Upper lobe of left lung (tissue), 6 donors: Measurements from ENCODE around the gene TPRN. TPM values are rescaled to one million over a fixed set of nuclear protein-coding genes. Genes with fewer than 3 reads are reported as not detected.
"Not testable (repeated sequence)": the region's sequence is repeated elsewhere in the genome, so short reads cannot be mapped to it uniquely, and the experiment has no call there.

Source experiments
- ATAC-seq, 2 donors: fragments of 200-7000 bp; cut with Tn5 transposase; one replicate each; pipeline ENCODE4 v1.9.1; 2022; ENCODE audit warnings: mild to moderate bottlenecking in 2 of 2, moderate library complexity in 2 of 2; ENCODE audit not compliant: low FRiP score in 2 of 2
- DNase-seq, 2 donors: peaks; one replicate each; pipeline ENCODE4 v3.0.0-alpha.2; 2019 to 2020
- H3K27ac ChIP-seq, 4 donors: fragments of 200-600 bp; sonication (generic); one replicate each; pipeline ENCODE4 v1.5.1; 2016 to 2019
- H3K27me3 ChIP-seq, 4 donors: fragments of 200-600 bp; sonication (generic); one replicate each; pipeline ENCODE4 v1.5.1; 2017 to 2019
- H3K36me3 ChIP-seq, 4 donors: fragments of 200-600 bp; sonication (generic); one replicate each; pipeline ENCODE4 v1.5.1; 2016 to 2019
- H3K4me1 ChIP-seq, 4 donors: fragments of 200-600 bp; sonication (generic); one replicate each; pipeline ENCODE4 v1.5.1; 2018 to 2019
- H3K4me3 ChIP-seq, 4 donors: fragments of 200-600 bp; sonication (generic); one replicate each; pipeline ENCODE4 v1.5.1; 2017 to 2019; ENCODE audit warnings: mild to moderate bottlenecking in 2 of 4, moderate library complexity in 1 of 4
- H3K9me3 ChIP-seq, 4 donors: fragments of 200-600 bp; sonication (generic); one replicate each; pipeline ENCODE4 v1.5.1; 2018 to 2019
- EP300 ChIP-seq, 4 donors: sonication (generic); formaldehyde crosslinking; IDR thresholded peaks; one replicate each; pipeline ENCODE4 v1.5.1; 2017; ENCODE audit warnings: antibody characterized with exemption in 4 of 4, control low read depth in 2 of 4
- POLR2A ChIP-seq, 4 donors: fragments of 450-650 bp; IDR thresholded peaks; one replicate each; pipeline ENCODE4 v1.5.1; 2016 to 2017; ENCODE audit warnings: antibody characterized with exemption in 4 of 4, mild to moderate bottlenecking in 2 of 4
- POLR2AphosphoS5 ChIP-seq, 2 donors: sonication (generic); formaldehyde crosslinking; IDR thresholded peaks; one replicate each; pipeline ENCODE4 v1.5.1; 2017; ENCODE audit warnings: antibody characterized with exemption in 2 of 2
- whole genome bisulfite sequencing, 2 donors: methylation state at CpG; one replicate each; pipeline ENCODE4 v1.1.5; 2017 to 2018; 5-methylcytosine and 5-hydroxymethylcytosine counted together
- total RNA-seq, 6 donors: library from RNA; depleted of rRNA in 4 of 6; stranded (reverse); fragments of >200 nt in 4 of 6; gene quantifications; one replicate each; pipeline versions ENCODE4 v1.1.0 to v1.2.1, GENCODE V29; 2016 to 2021
- TF ChIP-seq, protein P1 (sequence below), 6 experiments: fragments of 450-650 bp in 4 of 6; fragments of 200-600 bp in 2 of 6; sonication (generic) in 2 of 6; IDR thresholded peaks; one replicate each; pipeline ENCODE4 v1.5.1; 2016 to 2019; ENCODE audit warnings: antibody characterized with exemption in 6 of 6
- donor health status: DM: no; HTN: no; CAD: no; lungs with moderate emphysema.
- donor health status: DM: no; HTN: yes; CAD: no; lungs with severe emphysema.

The TPRN gene
- total RNA-seq, 6 donors from 2014 or later: 18.9 to 33.1 (median 27.1) TPM

DNA sequence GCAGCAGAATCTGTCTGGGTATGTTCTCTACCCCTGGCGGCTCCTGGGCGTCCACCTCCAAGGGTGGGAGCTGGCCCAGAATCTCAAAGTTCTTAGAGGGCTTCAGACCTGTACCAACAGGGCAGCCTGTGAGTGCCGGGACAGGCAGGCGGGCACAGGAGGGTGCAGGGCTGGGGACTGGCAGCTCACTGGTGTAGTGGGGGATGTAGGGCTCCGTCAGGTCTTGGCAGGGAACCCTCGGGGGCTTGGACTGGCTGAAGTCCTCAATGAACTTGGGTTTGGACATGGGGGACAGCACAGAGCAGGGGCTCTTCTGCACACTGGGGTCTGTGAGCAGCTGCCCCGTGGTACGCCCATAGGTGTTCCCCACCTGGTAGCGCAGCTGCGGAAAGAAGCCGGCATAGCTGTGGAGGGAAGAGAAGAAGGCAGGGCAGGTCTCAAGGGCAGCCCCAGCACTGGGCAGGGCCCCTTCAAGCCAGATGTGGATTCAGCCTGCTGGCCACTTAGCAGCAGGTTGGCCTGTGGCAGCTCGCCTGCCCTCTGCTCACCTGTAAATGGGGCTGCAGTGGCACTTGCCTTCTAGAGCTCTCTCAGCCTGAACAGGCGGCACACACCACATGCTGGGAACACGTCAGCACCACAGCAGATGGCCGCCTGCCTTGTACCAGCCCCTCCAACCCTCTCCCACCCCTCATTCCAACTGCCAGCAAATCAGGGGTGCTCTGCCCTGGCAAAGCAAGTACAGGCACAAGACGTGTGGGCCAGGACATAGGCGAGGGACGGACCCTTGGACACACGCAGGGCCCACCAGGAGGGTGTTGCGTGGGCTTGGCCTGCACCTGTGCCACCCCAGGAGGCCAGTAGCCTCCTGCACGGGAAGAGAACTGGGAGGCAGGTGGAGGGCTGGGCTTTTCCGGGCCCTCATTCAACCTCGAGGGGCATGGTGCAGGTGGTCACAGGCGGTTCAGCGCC lies 45.2 kb upstream of the TPRN start:
- Histone ChIP-seq H3K4me1 (peaks cover 14 to 41% (median 23%) of the 10 kb centered on the region in 4 donors), H3K9me3 (no peaks in the 10 kb centered on the region), H3K27me3 (no peaks in the 10 kb centered on the region), H3K36me3 (peaks cover 9 to 23% (median 18%) of the 10 kb centered on the region in 4 donors), H3K4me3 (no peak overlapping the region), H3K27ac (no peak overlapping the region)
- ATAC-seq (no peak), DNase-seq (peak in 1 of 2 donors; percentile 56)
- TF ChIP-seq, protein P1, sequence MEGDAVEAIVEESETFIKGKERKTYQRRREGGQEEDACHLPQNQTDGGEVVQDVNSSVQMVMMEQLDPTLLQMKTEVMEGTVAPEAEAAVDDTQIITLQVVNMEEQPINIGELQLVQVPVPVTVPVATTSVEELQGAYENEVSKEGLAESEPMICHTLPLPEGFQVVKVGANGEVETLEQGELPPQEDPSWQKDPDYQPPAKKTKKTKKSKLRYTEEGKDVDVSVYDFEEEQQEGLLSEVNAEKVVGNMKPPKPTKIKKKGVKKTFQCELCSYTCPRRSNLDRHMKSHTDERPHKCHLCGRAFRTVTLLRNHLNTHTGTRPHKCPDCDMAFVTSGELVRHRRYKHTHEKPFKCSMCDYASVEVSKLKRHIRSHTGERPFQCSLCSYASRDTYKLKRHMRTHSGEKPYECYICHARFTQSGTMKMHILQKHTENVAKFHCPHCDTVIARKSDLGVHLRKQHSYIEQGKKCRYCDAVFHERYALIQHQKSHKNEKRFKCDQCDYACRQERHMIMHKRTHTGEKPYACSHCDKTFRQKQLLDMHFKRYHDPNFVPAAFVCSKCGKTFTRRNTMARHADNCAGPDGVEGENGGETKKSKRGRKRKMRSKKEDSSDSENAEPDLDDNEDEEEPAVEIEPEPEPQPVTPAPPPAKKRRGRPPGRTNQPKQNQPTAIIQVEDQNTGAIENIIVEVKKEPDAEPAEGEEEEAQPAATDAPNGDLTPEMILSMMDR (IDR thresholded peaks at IDR 0.05): no peak
- TF ChIP-seq POLR2AphosphoS5 (IDR thresholded peaks at IDR 0.05): no peak
- no peak for TF ChIP-seq EP300 (IDR thresholded peaks at IDR 0.05)
- TF ChIP-seq POLR2A (IDR thresholded peaks at IDR 0.05): no peak
- 92 to 93% methylated on average over 8 to 25 of the region's 25 CpGs for WGBS, 2 donors

DNA sequence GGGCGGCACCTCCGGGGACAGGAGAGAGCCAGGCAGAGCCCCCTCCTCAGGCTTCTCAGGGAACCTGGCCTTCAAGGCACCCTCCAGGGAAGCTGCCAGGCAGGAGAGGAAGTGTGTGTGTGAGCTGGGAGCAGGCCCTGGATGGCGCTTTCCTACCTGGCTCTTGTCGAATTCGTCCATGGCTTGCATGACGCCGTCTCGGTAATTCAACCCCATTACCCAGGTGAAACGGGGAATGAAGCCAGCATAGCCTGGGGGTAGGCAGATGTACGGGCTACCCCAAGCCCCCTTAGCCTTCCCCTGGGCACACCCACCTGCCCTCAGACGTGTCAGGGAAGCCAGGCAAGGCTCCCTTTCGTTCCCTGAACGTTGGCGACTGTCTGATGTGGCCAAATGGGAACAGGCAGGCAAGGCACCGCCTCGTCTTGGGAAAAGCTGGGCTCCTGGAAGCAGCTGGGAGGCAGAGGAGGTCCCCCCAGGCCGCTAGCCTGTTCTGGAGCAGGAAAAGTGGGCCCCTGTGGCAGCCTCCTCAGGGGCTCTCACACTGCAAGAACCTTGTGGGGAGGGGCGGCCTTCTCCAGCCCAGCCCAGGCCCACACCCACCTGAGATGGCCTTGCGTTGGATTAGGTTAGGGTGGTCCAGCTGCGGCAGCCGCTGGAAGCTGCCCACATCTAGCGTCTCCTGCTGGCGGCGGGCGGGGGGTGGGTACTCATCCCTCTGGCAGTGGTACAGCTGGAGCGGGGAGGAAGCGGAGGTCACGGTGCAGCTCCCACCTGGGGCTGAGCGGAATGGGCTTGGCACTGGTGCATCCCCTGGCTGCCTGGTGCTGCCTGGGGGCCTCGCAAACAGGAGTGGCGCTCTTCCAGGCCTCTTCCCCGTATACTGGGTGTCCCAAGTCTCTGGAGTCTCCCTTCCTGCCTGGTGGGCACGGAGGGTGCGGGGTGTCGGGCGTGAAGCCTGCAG lies 44.2 kb upstream of the TPRN start:
- no peak overlapping the region for H3K4me3 ChIP-seq
- H3K4me1 ChIP-seq: peaks cover 16 to 50% (median 27%) of the 10 kb centered on the region in 4 donors
- H3K9me3 ChIP-seq: no peaks in the 10 kb centered on the region
- DNase-seq (peak in 1 of 2 donors; percentile 71), ATAC-seq (no peak)
- H3K36me3 ChIP-seq: peaks cover 9 to 23% (median 18%) of the 10 kb centered on the region in 4 donors
- WGBS, 2 donors: 81% methylated on average over 34 of the region's 36 CpGs; no CpG with 5 or more reads in 1 of the 2 donors
- H3K27me3 ChIP-seq: no peaks in the 10 kb centered on the region
- no peak for TF ChIP-seq POLR2A (IDR thresholded peaks at IDR 0.05)
- no peak for TF ChIP-seq EP300 (IDR thresholded peaks at IDR 0.05)
- no peak for TF ChIP-seq POLR2AphosphoS5 (IDR thresholded peaks at IDR 0.05)
- TF ChIP-seq, protein P1 (IDR thresholded peaks at IDR 0.05): no peak
- H3K27ac ChIP-seq: no peak overlapping the region

DNA sequence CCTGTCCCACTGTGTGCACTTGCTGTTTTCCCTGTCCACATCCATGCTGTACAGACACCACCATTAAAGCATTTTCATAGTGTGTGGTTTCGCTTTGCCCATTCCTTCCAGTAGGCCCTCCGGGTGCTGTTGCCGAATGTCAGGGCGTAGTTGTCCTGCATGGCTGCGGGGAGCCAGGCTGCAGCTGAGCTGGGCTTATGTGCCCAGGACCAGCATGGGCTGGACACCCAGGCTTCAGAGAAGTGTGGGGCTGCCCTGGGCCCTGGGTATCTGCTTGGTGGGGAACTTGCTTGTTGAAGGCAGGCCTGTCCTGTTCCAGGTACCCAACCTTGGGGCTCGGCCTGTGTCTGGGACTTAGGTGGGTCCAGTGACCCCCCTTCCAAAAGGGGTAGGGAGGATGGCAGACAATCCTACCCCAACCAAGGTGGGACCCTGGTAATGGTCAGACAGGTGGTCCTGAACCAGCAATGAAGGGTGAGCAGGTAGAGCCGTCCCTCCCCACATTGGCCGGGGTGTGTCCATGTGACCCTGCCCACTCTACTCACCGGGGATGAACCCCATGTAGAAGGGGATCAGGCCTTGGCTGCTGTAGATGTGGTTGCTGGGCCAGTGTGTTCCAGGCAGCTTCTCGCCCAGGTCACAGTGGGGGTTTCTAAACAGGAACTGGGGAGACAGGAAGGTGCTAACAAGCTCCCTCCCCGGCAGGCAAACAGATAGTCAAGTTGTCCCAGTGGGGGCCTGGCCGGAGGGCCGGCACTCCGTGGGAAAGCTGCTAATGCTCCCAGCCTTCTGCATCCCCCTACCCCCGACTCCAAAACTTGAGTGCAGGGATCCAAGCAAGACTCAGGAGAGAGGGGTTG lies 43.3 kb upstream of the TPRN start:
- Histone ChIP-seq H3K9me3 (no peaks in the 10 kb centered on the region), H3K4me1 (peaks cover 24 to 59% (median 33%) of the 10 kb centered on the region in 4 donors), H3K27me3 (no peaks in the 10 kb centered on the region), H3K36me3 (peaks cover 9 to 23% (median 18%) of the 10 kb centered on the region in 4 donors), H3K27ac (peak overlapping the region in 1 of 4 donors; percentile 28), H3K4me3 (peak overlapping the region in 1 of 4 donors; percentile 95)
- ATAC-seq (no peak), DNase-seq (peak in 1 of 2 donors; percentile 66)
- no peak for TF ChIP-seq EP300 (IDR thresholded peaks at IDR 0.05)
- TF ChIP-seq, protein P1 (IDR thresholded peaks at IDR 0.05): peak in 1 of 6 experiments; percentile 7
- WGBS, 2 donors: 76 to 77% methylated on average over 6 to 15 of the region's 15 CpGs

DNA sequence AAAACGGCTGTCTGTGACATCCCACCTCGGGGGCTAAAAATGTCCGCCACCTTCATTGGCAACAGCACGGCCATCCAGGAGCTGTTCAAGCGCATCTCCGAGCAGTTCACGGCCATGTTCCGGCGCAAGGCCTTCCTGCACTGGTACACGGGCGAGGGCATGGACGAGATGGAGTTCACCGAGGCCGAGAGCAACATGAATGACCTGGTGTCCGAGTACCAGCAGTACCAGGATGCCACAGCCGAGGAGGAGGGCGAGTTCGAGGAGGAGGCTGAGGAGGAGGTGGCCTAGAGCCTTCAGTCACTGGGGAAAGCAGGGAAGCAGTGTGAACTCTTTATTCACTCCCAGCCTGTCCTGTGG lies 42.7 kb upstream of the TPRN start:
- H3K27me3 ChIP-seq, ATAC-seq, DNase-seq, H3K9me3 ChIP-seq: not testable (repeated sequence)
- 90 to 95% methylated on average over 16 to 18 of the region's 18 CpGs for WGBS, 2 donors
- peak overlapping the region in 1 of 4 donors; percentile 95 for H3K4me3 ChIP-seq
- H3K36me3 ChIP-seq: peaks cover 9 to 23% (median 18%) of the 10 kb centered on the region in 4 donors
- peak overlapping the region in 1 of 4 donors; percentile 28 for H3K27ac ChIP-seq
- peaks cover 24 to 65% (median 36%) of the 10 kb centered on the region in 4 donors for H3K4me1 ChIP-seq
